ENCODE results near the gene ENTPD7. TPM values are rescaled to one million over a fixed set of nuclear protein-coding genes. Genes with fewer than 3 reads are reported as not detected.
A peak's percentile ranks its signal among the peaks of the same experiment; 100 is the strongest.

ENTPD7 gene
- total and polyA plus RNA-seq, 10 of the 15 experiments (the other 5 are each of a cell fraction or from before 2014, with no cell fraction given), result 0.73 to 6.7 (median 5.2) TPM

DNA sequence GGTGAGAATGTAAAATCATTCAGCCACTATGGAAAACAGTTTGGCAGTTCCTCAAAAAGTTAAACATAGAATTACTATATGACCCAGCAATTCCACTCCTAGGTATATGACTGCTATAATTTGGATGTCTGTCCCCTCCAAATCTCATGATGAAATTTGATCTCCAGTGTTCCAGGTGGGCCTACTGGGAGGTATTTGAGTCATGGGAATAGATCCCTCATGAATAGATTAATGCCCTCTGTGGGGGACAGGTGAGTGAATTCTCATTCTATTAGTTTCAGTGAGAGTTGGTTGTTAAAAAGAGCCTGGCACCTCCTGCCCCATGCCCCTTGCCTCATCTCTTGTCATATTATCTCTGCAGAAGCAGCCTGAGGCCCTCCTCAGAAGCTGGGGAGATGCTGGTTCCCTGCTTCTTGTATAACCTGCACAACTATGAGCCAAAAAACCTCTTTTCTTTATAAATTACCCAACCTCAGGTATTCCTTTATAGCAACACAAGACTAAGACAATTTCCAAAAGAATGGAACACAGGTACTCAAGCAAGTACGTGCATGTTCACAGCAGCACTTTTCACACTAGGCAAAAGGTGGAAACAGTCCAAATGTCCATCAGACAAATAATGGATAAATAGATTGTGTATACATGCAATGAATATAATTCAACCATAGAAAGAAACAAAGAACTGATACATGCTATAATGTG lies 30.2 kb upstream of the ENTPD7 start (continued):
- no peak for TF ChIP-seq CBX3 (IDR thresholded peaks at IDR 0.05; ENCODE audit: borderline replicate concordance, low read depth)
- TF ChIP-seq, protein P1, sequence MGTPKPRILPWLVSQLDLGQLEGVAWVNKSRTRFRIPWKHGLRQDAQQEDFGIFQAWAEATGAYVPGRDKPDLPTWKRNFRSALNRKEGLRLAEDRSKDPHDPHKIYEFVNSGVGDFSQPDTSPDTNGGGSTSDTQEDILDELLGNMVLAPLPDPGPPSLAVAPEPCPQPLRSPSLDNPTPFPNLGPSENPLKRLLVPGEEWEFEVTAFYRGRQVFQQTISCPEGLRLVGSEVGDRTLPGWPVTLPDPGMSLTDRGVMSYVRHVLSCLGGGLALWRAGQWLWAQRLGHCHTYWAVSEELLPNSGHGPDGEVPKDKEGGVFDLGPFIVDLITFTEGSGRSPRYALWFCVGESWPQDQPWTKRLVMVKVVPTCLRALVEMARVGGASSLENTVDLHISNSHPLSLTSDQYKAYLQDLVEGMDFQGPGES (IDR thresholded peaks at IDR 0.05), result no peak
- no peak for TF ChIP-seq SUZ12 (IDR thresholded peaks at IDR 0.05; ENCODE audit: unreplicated experiment)
- no peak for TF ChIP-seq NR2C2 (IDR thresholded peaks at IDR 0.05; ENCODE audit: borderline replicate concordance, control insufficient read depth, insufficient read length, low read depth)
- no peak for TF ChIP-seq ETV6 (conservative IDR thresholded peaks at IDR 0.05 in 1 of 2, IDR thresholded peaks at IDR 0.05 in 1 of 2; ENCODE audit: borderline replicate concordance in 1 of 2, low read depth in 1 of 2)
- TF ChIP-seq, protein P2, sequence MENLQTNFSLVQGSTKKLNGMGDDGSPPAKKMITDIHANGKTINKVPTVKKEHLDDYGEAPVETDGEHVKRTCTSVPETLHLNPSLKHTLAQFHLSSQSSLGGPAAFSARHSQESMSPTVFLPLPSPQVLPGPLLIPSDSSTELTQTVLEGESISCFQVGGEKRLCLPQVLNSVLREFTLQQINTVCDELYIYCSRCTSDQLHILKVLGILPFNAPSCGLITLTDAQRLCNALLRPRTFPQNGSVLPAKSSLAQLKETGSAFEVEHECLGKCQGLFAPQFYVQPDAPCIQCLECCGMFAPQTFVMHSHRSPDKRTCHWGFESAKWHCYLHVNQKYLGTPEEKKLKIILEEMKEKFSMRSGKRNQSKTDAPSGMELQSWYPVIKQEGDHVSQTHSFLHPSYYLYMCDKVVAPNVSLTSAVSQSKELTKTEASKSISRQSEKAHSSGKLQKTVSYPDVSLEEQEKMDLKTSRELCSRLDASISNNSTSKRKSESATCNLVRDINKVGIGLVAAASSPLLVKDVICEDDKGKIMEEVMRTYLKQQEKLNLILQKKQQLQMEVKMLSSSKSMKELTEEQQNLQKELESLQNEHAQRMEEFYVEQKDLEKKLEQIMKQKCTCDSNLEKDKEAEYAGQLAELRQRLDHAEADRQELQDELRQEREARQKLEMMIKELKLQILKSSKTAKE (IDR thresholded peaks at IDR 0.05; ENCODE audit: low read depth, poor library complexity, severe bottlenecking), result no peak
- TF ChIP-seq IKZF1 (conservative IDR thresholded peaks at IDR 0.05), result no peak

DNA sequence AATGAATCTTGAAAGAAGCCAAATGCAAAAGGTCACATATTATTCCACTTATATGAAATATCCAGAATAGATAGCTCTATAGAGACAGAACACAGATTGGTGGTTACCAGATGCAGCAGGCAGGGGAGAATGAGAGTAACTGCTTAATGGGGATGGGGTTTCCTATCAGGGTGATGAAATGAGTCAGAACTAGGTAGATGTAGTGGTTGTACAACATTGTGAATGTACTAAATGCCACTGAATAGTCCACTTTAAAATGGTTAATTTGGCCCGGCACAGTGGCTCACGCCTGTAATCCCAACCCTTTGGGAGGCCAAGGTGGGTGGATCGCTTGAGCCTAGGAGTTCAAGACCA lies 29.7 kb upstream of the ENTPD7 start:
- Histone ChIP-seq H3K4me3 (no peak overlapping the region), H3K27ac (ENCODE audit: control insufficient read depth, insufficient read depth) (no peak overlapping the region), H3K27me3 (replicated peaks in 1 of 2; ENCODE audit: control insufficient read depth in 2 of 2, insufficient read depth in 2 of 2, low read length in 1 of 2) (no peaks in the 10 kb centered on the region), H3K79me2 (ENCODE audit: control insufficient read depth, insufficient read depth, low read length) (no peaks in the 10 kb centered on the region), H3K4me1 (ENCODE audit: control insufficient read depth, insufficient read depth, low read length) (peaks cover 7% of the 10 kb centered on the region), H3K9ac (ENCODE audit: control insufficient read depth, insufficient read depth, low read length) (no peak overlapping the region), H3K9me3 (replicated peaks; ENCODE audit: control insufficient read depth, insufficient read depth, low read length) (no peaks in the 10 kb centered on the region), H3K36me3 (ENCODE audit: control insufficient read depth in 2 of 2, insufficient read depth in 2 of 2, low read length in 1 of 2) (no peaks in the 10 kb centered on the region), H2AFZ (ENCODE audit: control insufficient read depth, low read depth, low read length) (no peak overlapping the region), H3K4me2 (ENCODE audit: control insufficient read depth, insufficient read depth) (no peak overlapping the region; the same call in 1 of the 2 replicates), H4K20me1 (ENCODE audit: control insufficient read depth, insufficient read depth) (no peaks in the 10 kb centered on the region)
- CTCF ChIA-PET, result interaction anchor here (0.6 to 3.5 kb wide), 7 partner anchors 11 to 193 kb away, joined by 3 to 34 read pairs (median 4); partner anchors contain the start of gene ENTPD7
- DNase-seq (ENCODE audit: low read depth, low spot score), result no peak
- POLR2A ChIA-PET, result no interaction called here
- SMC1A ChIA-PET (ENCODE audit: uncharacterized antibody, unreplicated experiment), result interaction anchor here (1.0 to 1.4 kb wide), 3 partner anchors 12 to 83 kb away, joined by 3 to 5 read pairs (median 4); no protein-coding TSS in a partner anchor
- no peak for FAIRE-seq
- BruUV-seq (replicated peaks), result no TSS peak
- RAD21 ChIA-PET (ENCODE audit: unreplicated experiment), result interaction anchor here (0.9 to 1.5 kb wide), 2 partner anchors 10 to 82 kb away, joined by 3 to 4 read pairs; no protein-coding TSS in a partner anchor
- 4% methylated on average over 2 of the region's 3 CpGs for WGBS (ENCODE audit: insufficient coverage, insufficient replicate concordance, low lambda C conversion rate, missing lambda C conversion rate)
- intact Hi-C loops (cut with micrococcal nuclease; ENCODE audit: unreplicated experiment) (no loop called here), in situ Hi-C loops (cut with MboI) (loop anchor here (5.0 kb wide), 1 partner anchor 83 kb away; no protein-coding TSS in a partner anchor)
- ATAC-seq, result peak; percentile 90
- TF ChIP-seq NR2F1 (conservative IDR thresholded peaks at IDR 0.05) (no peak), TCF3 (IDR thresholded peaks at IDR 0.05; ENCODE audit: borderline replicate concordance, insufficient read depth, low read depth, low read length) (no peak), SREBF1 (IDR thresholded peaks at IDR 0.05; ENCODE audit: low read length) (no peak), JUNB (IDR thresholded peaks at IDR 0.05) (peak; percentile 72), IRF4 (IDR thresholded peaks at IDR 0.05; ENCODE audit: low read depth, low read length) (peak; percentile 46; the same call in 1 of the 2 replicates), MTA2 (IDR thresholded peaks at IDR 0.05; ENCODE audit: low read depth) (peak; percentile 15; the same call in 1 of the 2 replicates), MTA3 (IDR thresholded peaks at IDR 0.05; ENCODE audit: borderline replicate concordance, low read length) (no peak), MYC (IDR thresholded peaks at IDR 0.05; ENCODE audit: insufficient read depth, insufficient read length, insufficient replicate concordance, low read length, severe bottlenecking) (no peak), BHLHE40 (IDR thresholded peaks at IDR 0.05; ENCODE audit: borderline replicate concordance in 1 of 2, low read depth in 2 of 2, low read length in 1 of 2) (no peak), ZBED1 (IDR thresholded peaks at IDR 0.05; ENCODE audit: borderline replicate concordance) (0 out of 2 replicates have a peak, but pooled peaks have one; percentile 4), CBX3 (IDR thresholded peaks at IDR 0.05; ENCODE audit: borderline replicate concordance, low read depth) (no peak), SRF (IDR thresholded peaks at IDR 0.05; ENCODE audit: low read depth in 2 of 2, low read length in 2 of 2) (no peak)
- TF ChIP-seq, protein P3, sequence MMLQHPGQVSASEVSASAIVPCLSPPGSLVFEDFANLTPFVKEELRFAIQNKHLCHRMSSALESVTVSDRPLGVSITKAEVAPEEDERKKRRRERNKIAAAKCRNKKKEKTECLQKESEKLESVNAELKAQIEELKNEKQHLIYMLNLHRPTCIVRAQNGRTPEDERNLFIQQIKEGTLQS (IDR thresholded peaks at IDR 0.05; ENCODE audit: borderline replicate concordance, extremely low read depth, low read depth, low read length), result no peak
